Neural progenitor cell (in vitro differentiated cells): ENCODE data around the gene TAGAP. TPM values are rescaled to one million over a fixed set of nuclear protein-coding genes. Genes with fewer than 3 reads are reported as not detected.

Source experiments
- DNase-seq: peaks from one replicate; pipeline ENCODE4 v3.0.0-alpha.2; 2016; ENCODE audit warnings: low spot score
- H2AFZ ChIP-seq: fragments of 200-600 bp; sonication (generic); replicated peaks from 2 replicates; pipeline ENCODE4 v1.6.1; 2016; ENCODE audit warnings: antibody characterized with exemption
- H3F3A ChIP-seq: fragments of 200-600 bp; sonication (generic); 2 replicates; pipeline ENCODE4 v1.6.1; 2016; ENCODE audit warnings: antibody characterized with exemption, low read depth
- H3K27ac ChIP-seq: fragments of 200-600 bp; sonication (generic); 2 replicates; pipeline ENCODE4 v1.5.1; 2016; ENCODE audit warnings: mild to moderate bottlenecking
- H3K27me3 ChIP-seq: fragments of 200-600 bp; sonication (generic); 2 replicates; pipeline ENCODE4 v1.6.1; 2016; ENCODE audit warnings: mild to moderate bottlenecking, moderate library complexity
- H3K36me3 ChIP-seq: fragments of 200-600 bp; sonication (generic); 2 replicates; pipeline ENCODE4 v1.5.1; 2016
- H3K4me1 ChIP-seq: fragments of 200-600 bp; sonication (generic); 2 replicates; pipeline ENCODE4 v1.6.1; 2016; ENCODE audit warnings: mixed run types
- H3K4me2 ChIP-seq: fragments of 200-600 bp; sonication (generic); 2 replicates; pipeline ENCODE4 v1.6.1; 2016
- H3K4me3 ChIP-seq: fragments of 200-600 bp; sonication (generic); 2 replicates; pipeline ENCODE4 v1.5.1; 2016
- H3K79me2 ChIP-seq: fragments of 200-600 bp; sonication (generic); 2 replicates; pipeline ENCODE4 v1.6.1; 2016; ENCODE audit warnings: low read depth
- H3K9ac ChIP-seq: fragments of 200-600 bp; sonication (generic); 2 replicates; pipeline ENCODE4 v1.6.1; 2016
- H3K9me3 ChIP-seq: fragments of 200-600 bp; sonication (generic); 2 replicates; pipeline ENCODE4 v1.5.1; 2016; ENCODE audit warnings: low read depth
- H4K20me1 ChIP-seq: fragments of 200-600 bp; sonication (generic); 2 replicates; pipeline ENCODE4 v1.6.1; 2016; ENCODE audit warnings: low read depth
- H3K27ac Mint-ChIP-seq: 3 replicates; pipeline ENCODE4 v1.8.0; 2021; ENCODE audit warnings: mixed read lengths
- H3K27me3 Mint-ChIP-seq: 2 replicates; pipeline ENCODE4 v1.8.0; 2022; ENCODE audit warnings: low read depth, mild to moderate bottlenecking, inconsistent platforms, moderate library complexity, mixed read lengths; ENCODE audit not compliant: insufficient read depth
- H3K36me3 Mint-ChIP-seq: 3 replicates; pipeline ENCODE4 v1.8.0; 2021; ENCODE audit warnings: mixed read lengths
- H3K4me1 Mint-ChIP-seq: 3 replicates; pipeline ENCODE4 v1.8.0; 2021; ENCODE audit warnings: mixed read lengths
- H3K4me3 Mint-ChIP-seq: 3 replicates; pipeline ENCODE4 v1.8.0; 2021; ENCODE audit warnings: mild to moderate bottlenecking, moderate library complexity, mixed read lengths
- H3K9me3 Mint-ChIP-seq: 3 replicates; pipeline ENCODE4 v1.8.0; 2020; ENCODE audit warnings: mixed read lengths
- CTCF ChIP-seq: fragments of 200-600 bp; sonication (generic); IDR thresholded peaks from 2 replicates; pipeline ENCODE4 v1.5.1; 2017; ENCODE audit warnings: antibody characterized with exemption, mild to moderate bottlenecking
- EZH2 ChIP-seq: fragments of 200-600 bp; sonication (generic); IDR thresholded peaks from 2 replicates; pipeline ENCODE4 v1.6.1; 2017; ENCODE audit warnings: antibody characterized with exemption, mild to moderate bottlenecking, moderate library complexity
- EZH2phosphoT487 ChIP-seq: fragments of 200-600 bp; sonication (generic); IDR thresholded peaks from 2 replicates; pipeline ENCODE4 v1.6.1; 2017; ENCODE audit warnings: antibody characterized with exemption
- total RNA-seq: library from RNA; depleted of rRNA; stranded (reverse); fragments of >200 nt; gene quantifications from 2 replicates; pipeline ENCODE4 v1.2.3, GENCODE V29; 2015; ENCODE audit warnings: low replicate concordance

The TAGAP gene
- total RNA-seq, 1 donor from 2014 or later = not detected

- no peak for TF ChIP-seq EZH2phosphoT487
- no peak for TF ChIP-seq CTCF
- TF ChIP-seq EZH2 = no peak
- H3K4me1 ChIP-seq = no peaks in the 10 kb centered on the region
- peaks cover 10% of the 10 kb centered on the region for H3K27me3 ChIP-seq
- DNase-seq = no peak
- Mint-ChIP-seq H3K9me3 (no peaks in the 10 kb centered on the region), H3K36me3 (no peaks in the 10 kb centered on the region), H3K27me3 (peaks cover 2% of the 10 kb centered on the region), H3K27ac (no peak overlapping the region), H3K4me3 (no peak overlapping the region), H3K4me1 (no peaks in the 10 kb centered on the region)
- no peak overlapping the region for H3K4me3 ChIP-seq
- no peak overlapping the region for H2AFZ ChIP-seq
- no peaks in the 10 kb centered on the region for H4K20me1 ChIP-seq
- no peaks in the 10 kb centered on the region for H3K9me3 ChIP-seq
- no peak overlapping the region for H3K9ac ChIP-seq
- no peaks in the 10 kb centered on the region for H3K79me2 ChIP-seq
- H3K27ac ChIP-seq = no peak overlapping the region
- H3K4me2 ChIP-seq = no peak overlapping the region
- no peaks in the 10 kb centered on the region for H3K36me3 ChIP-seq
- no peaks in the 10 kb centered on the region for H3F3A ChIP-seq
Observed at GRCh38 chr6:159063549-159063948, 18.8 kb upstream of the TAGAP start.

- Histone ChIP-seq H2AFZ (no peak overlapping the region), H3K9me3 (no peaks in the 10 kb centered on the region), H3F3A (no peaks in the 10 kb centered on the region), H3K27ac (no peak overlapping the region), H3K4me2 (no peak overlapping the region), H3K4me3 (no peak overlapping the region), H3K27me3 (peaks cover 10% of the 10 kb centered on the region), H3K79me2 (no peaks in the 10 kb centered on the region), H3K4me1 (no peaks in the 10 kb centered on the region), H4K20me1 (no peaks in the 10 kb centered on the region), H3K36me3 (no peaks in the 10 kb centered on the region), H3K9ac (no peak overlapping the region)
- Mint-ChIP-seq H3K4me3 (no peak overlapping the region), H3K27ac (no peak overlapping the region), H3K9me3 (no peaks in the 10 kb centered on the region), H3K4me1 (no peaks in the 10 kb centered on the region), H3K36me3 (no peaks in the 10 kb centered on the region), H3K27me3 (peaks cover 2% of the 10 kb centered on the region)
- TF ChIP-seq EZH2phosphoT487 (no peak), EZH2 (no peak)
- no peak for DNase-seq
Observed at GRCh38 chr6:159062976-159063375, 18.2 kb upstream of the TAGAP start.

- no peak for TF ChIP-seq EZH2
- TF ChIP-seq CTCF = no peak
- TF ChIP-seq EZH2phosphoT487 = no peak
- H3K9me3 ChIP-seq = no peaks in the 10 kb centered on the region
- no peaks in the 10 kb centered on the region for H3F3A ChIP-seq
- H3K36me3 ChIP-seq = no peaks in the 10 kb centered on the region
- H3K4me2 ChIP-seq = no peak overlapping the region
- no peak overlapping the region for H3K4me3 ChIP-seq
- DNase-seq = no peak
- no peaks in the 10 kb centered on the region for H3K79me2 ChIP-seq
- Mint-ChIP-seq H3K27ac (no peak overlapping the region), H3K27me3 (peaks cover 2% of the 10 kb centered on the region), H3K4me3 (no peak overlapping the region), H3K36me3 (no peaks in the 10 kb centered on the region), H3K9me3 (peaks cover under 1% of the 10 kb centered on the region), H3K4me1 (peaks cover under 1% of the 10 kb centered on the region)
- H2AFZ ChIP-seq = no peak overlapping the region
- no peaks in the 10 kb centered on the region for H4K20me1 ChIP-seq
- H3K27ac ChIP-seq = no peak overlapping the region
- peaks cover 10% of the 10 kb centered on the region for H3K27me3 ChIP-seq
- no peaks in the 10 kb centered on the region for H3K4me1 ChIP-seq
- H3K9ac ChIP-seq = no peak overlapping the region
Observed at GRCh38 chr6:159062564-159062945, 17.8 kb upstream of the TAGAP start.

- H3K27ac Mint-ChIP-seq = no peak overlapping the region
- H3K4me1 Mint-ChIP-seq = peaks cover 4% of the 10 kb centered on the region
- no peaks in the 10 kb centered on the region for H3K36me3 Mint-ChIP-seq
- no peaks in the 10 kb centered on the region for H3K36me3 ChIP-seq
- no peak for TF ChIP-seq EZH2
- TF ChIP-seq EZH2phosphoT487 = no peak
- TF ChIP-seq CTCF = no peak
- no peaks in the 10 kb centered on the region for H4K20me1 ChIP-seq
- H3K4me1 ChIP-seq = no peaks in the 10 kb centered on the region
- no peak overlapping the region for H3K9ac ChIP-seq
- H3K9me3 ChIP-seq = no peaks in the 10 kb centered on the region
- DNase-seq = no peak
- no peaks in the 10 kb centered on the region for H3K79me2 ChIP-seq
- peaks cover 10% of the 10 kb centered on the region for H3K27me3 ChIP-seq
- H3F3A ChIP-seq = no peaks in the 10 kb centered on the region
- H3K4me3 ChIP-seq = no peak overlapping the region
- H3K27ac ChIP-seq = no peak overlapping the region
- H3K9me3 Mint-ChIP-seq = peaks cover 2% of the 10 kb centered on the region
- no peak overlapping the region for H2AFZ ChIP-seq
- H3K4me3 Mint-ChIP-seq = no peak overlapping the region
- no peak overlapping the region for H3K4me2 ChIP-seq
- H3K27me3 Mint-ChIP-seq = peaks cover 2% of the 10 kb centered on the region
Observed at GRCh38 chr6:159061805-159062563, 17.2 kb upstream of the TAGAP start.
